K562 (cell line): ENCODE data around the gene EFCAB8. TPM values are rescaled to one million over a fixed set of nuclear protein-coding genes. Genes with fewer than 3 reads are reported as not detected.
"Not testable (repeated sequence)": the region's sequence is repeated elsewhere in the genome, so short reads cannot be mapped to it uniquely, and the experiment has no call there.

ENCODE experiments used
- ATAC-seq: fragments of 200-7000 bp; cut with Tn5 transposase; 3 replicates; pipeline ENCODE4 v1.9.1; 2020; ENCODE audit warnings: moderate library complexity
- BruUV-seq: library from RNA; stranded (reverse); fragments of 400-500 nt; replicated peaks from 2 replicates; lab custom pipeline; 2021; lab: Mats Ljungman, UMichigan
- CTCF ChIA-PET: fragments of 300-600 bp; formaldehyde crosslinking; extraction: SDS; loops from one replicate; lab custom pipeline; 2021; ENCODE audit warnings: low intra/inter-chr PET ratio; lab: Yijun Ruan, JAX
- POLR2A ChIA-PET: fragments of 300-600, 350-650 bp; sonication (Branson Sonifier 250); formaldehyde crosslinking; extraction: SDS; loops from one replicate; lab custom pipeline; 2021; ENCODE audit warnings: antibody characterized with exemption, inconsistent platforms; lab: Yijun Ruan, JAX
- DNase-seq, 4 experiments: peaks; one replicate each; pipeline versions ENCODE4 v3.0.0 to v3.0.0-alpha.2; 2011 to 2018; ENCODE audit warnings: low spot score in 3 of 4, mixed read lengths in 3 of 4; ENCODE audit errors: extremely low read depth in 1 of 4
- FAIRE-seq: peaks from 2 replicates; lab custom pipeline; 2011; peaks lifted over from hg19 to GRCh38; lab: Jason Lieb, UNC
- H2AFZ ChIP-seq: 2 replicates; pipeline ENCODE4 v1.6.0; 2011; ENCODE audit warnings: low read depth, low read length, control low read depth, inconsistent platforms
- H3K27ac ChIP-seq: fragments of 200-600 bp; 3 replicates; pipeline ENCODE4 v1.8.0; 2011; ENCODE audit warnings: low read depth, mild to moderate bottlenecking, control low read depth, inconsistent platforms, low read length, moderate library complexity, mixed read lengths; ENCODE audit errors: extremely low read depth
- H3K27me3 ChIP-seq, 2 experiments: fragments of 300-600 bp in 1 of 2; 2 replicates in 1 of 2; 3 replicates in 1 of 2; pipeline versions ENCODE4 v1.6.0 to v1.8.0; 2011; ENCODE audit warnings: inconsistent platforms in 2 of 2, low read length in 2 of 2, mild to moderate bottlenecking in 1 of 2, mixed read lengths in 1 of 2, moderate library complexity in 1 of 2; ENCODE audit not compliant: control insufficient read depth in 2 of 2, insufficient read depth in 2 of 2
- H3K36me3 ChIP-seq: fragments of 300-600 bp; 3 replicates; pipeline ENCODE4 v1.8.0; 2011; ENCODE audit warnings: mild to moderate bottlenecking, low read length, inconsistent platforms; ENCODE audit not compliant: control insufficient read depth, insufficient read depth
- H3K4me1 ChIP-seq, 2 experiments: fragments of 200-600 bp in 1 of 2; replicated peaks in 1 of 2; 2 replicates in 1 of 2; 3 replicates in 1 of 2; pipeline versions ENCODE4 v1.5.1 to v1.8.0; 2011; ENCODE audit warnings: inconsistent platforms in 2 of 2, low read length in 2 of 2, mild to moderate bottlenecking in 1 of 2, mixed read lengths in 1 of 2, moderate library complexity in 1 of 2; ENCODE audit not compliant: control insufficient read depth in 2 of 2, insufficient read depth in 2 of 2
- H3K4me2 ChIP-seq: 2 replicates; pipeline ENCODE4 v1.6.1; 2011; ENCODE audit warnings: low read length, control low read depth, inconsistent platforms, mixed read lengths; ENCODE audit not compliant: insufficient read depth
- H3K4me3 ChIP-seq: fragments of 200-600 bp; sonication (generic), shearing (Covaris generic); 2 replicates; pipeline ENCODE4 v1.5.1; 2016; ENCODE audit warnings: control low read depth, inconsistent platforms
- H3K79me2 ChIP-seq: fragments of 200-600 bp; 3 replicates; pipeline ENCODE4 v1.8.0; 2011; ENCODE audit warnings: low read length, inconsistent platforms; ENCODE audit not compliant: control insufficient read depth, insufficient read depth
- H3K9ac ChIP-seq, 2 experiments: 2 replicates each; pipeline versions ENCODE4 v1.6.0 to v1.6.1; 2011; ENCODE audit warnings: low read depth in 2 of 2, low read length in 2 of 2, control low read depth in 1 of 2, inconsistent platforms in 1 of 2, mild to moderate bottlenecking in 1 of 2, mixed read lengths in 1 of 2; ENCODE audit not compliant: insufficient read depth in 1 of 2
- H3K9me1 ChIP-seq: one replicate; pipeline ENCODE4 v1.6.0; 2011; ENCODE audit warnings: inconsistent platforms, mild to moderate bottlenecking, low read length, moderate library complexity; ENCODE audit not compliant: control insufficient read depth, insufficient read depth
- H3K9me3 ChIP-seq: replicated peaks from 2 replicates; pipeline ENCODE4 v1.5.1; 2011; ENCODE audit warnings: low read depth, low read length, inconsistent platforms; ENCODE audit not compliant: control insufficient read depth, insufficient read depth
- H4K20me1 ChIP-seq: replicated peaks from 2 replicates; pipeline ENCODE4 v1.6.1; 2011; ENCODE audit warnings: low read length, inconsistent platforms, mixed read lengths; ENCODE audit not compliant: control insufficient read depth, insufficient read depth
- WGBS: fragments of 100-300 bp; shearing (Covaris generic); methylation state at CpG from one replicate; pipeline ENCODE4 v1.1.6; 2016; ENCODE audit warnings: low coverage, mixed read lengths; ENCODE audit not compliant: insufficient coverage; ENCODE audit errors: missing lambda C conversion rate; 5-methylcytosine and 5-hydroxymethylcytosine counted together
- in situ Hi-C: fragments of 300-500 bp; cut with MboI; formaldehyde crosslinking; loops from 4 replicates; pipeline ENCODE4 v1.15.0; 2018; ENCODE audit warnings: inconsistent platforms, mixed read lengths
- intact Hi-C: fragments of 100-400 bp; cut with micrococcal nuclease; formaldehyde crosslinking; loops from 2 replicates; pipeline ENCODE4 v1.14.2; 2022
- polyA plus RNA-seq, 8 experiments: library from polyadenylated mRNA; depleted of rRNA in 4 of 8; stranded (reverse) in 5 of 8; unstranded in 3 of 8; fragments of >200 nt; fragmentation: Nextera tagmentation in 2 of 8; fragmentation: Illumina TruSeq in 1 of 8; extraction: Ambion mirVana in 2 of 8; extraction: Trizol in 1 of 8; gene quantifications; 2 replicates each; pipeline versions ENCODE4 v1.2.1 to v1.2.3, GENCODE V29; 2011 to 2014; ENCODE audit warnings: inconsistent platforms in 1 of 8, missing spikeins in 1 of 8
- total RNA-seq, 7 experiments: library from RNA; depleted of rRNA in 6 of 7; stranded (reverse); fragments of >200 nt in 6 of 7; fragmentation: Illumina TruSeq in 2 of 7; extraction: Trizol in 2 of 7; gene quantifications; 2 replicates each; pipeline versions ENCODE4 v1.2.1 to v1.2.3, GENCODE V29; 2011 to 2021; ENCODE audit warnings: low replicate concordance in 1 of 7

EFCAB8 gene
- total and polyA plus RNA-seq, 9 of the 15 experiments (the other 6 are each of a cell fraction or from before 2014, with no cell fraction given), result 0.03 to 0.18 (median 0.11) TPM; not detected in 6

GRCh38 chr20:32974204-32975064, 115.7 kb downstream of the EFCAB8 start:
- H3K79me2 ChIP-seq, H3K4me2 ChIP-seq, intact Hi-C loops, H3K9ac ChIP-seq, H3K27ac ChIP-seq, H3K9me1 ChIP-seq, FAIRE-seq, in situ Hi-C loops, DNase-seq, H4K20me1 ChIP-seq, H3K4me3 ChIP-seq, H3K9me3 ChIP-seq, H3K4me1 ChIP-seq, ATAC-seq, H2AFZ ChIP-seq, H3K36me3 ChIP-seq, BruUV-seq, CTCF ChIA-PET: not testable (repeated sequence)
- 15% methylated on average over 9 of the region's 9 CpGs for WGBS
- peaks cover 18 to 54% of the 10 kb centered on the region in 2 experiments for H3K27me3 ChIP-seq
- POLR2A ChIA-PET, result interaction anchor here (0.6 to 1.3 kb wide), 3 partner anchors 9 to 198 kb away, joined by 3 to 4 read pairs (median 3); no protein-coding TSS in a partner anchor

GRCh38 chr20:32975121-32975520, 116.4 kb downstream of the EFCAB8 start:
- FAIRE-seq, H3K9me1 ChIP-seq, in situ Hi-C loops, H2AFZ ChIP-seq, H3K9ac ChIP-seq, H3K79me2 ChIP-seq, ATAC-seq, H3K9me3 ChIP-seq, BruUV-seq, H3K4me3 ChIP-seq, H3K4me2 ChIP-seq, DNase-seq, H3K27ac ChIP-seq, H3K36me3 ChIP-seq, H4K20me1 ChIP-seq, intact Hi-C loops, H3K4me1 ChIP-seq: not testable (repeated sequence)
- CTCF ChIA-PET, result interaction anchor here (0.6 kb wide), 1 partner anchor 70 kb away, joined by 3 read pairs; no protein-coding TSS in a partner anchor
- POLR2A ChIA-PET, result interaction anchor here (0.8 to 1.7 kb wide), 2 partner anchors 9 to 198 kb away, joined by 3 to 6 read pairs; no protein-coding TSS in a partner anchor
- WGBS, result 2% methylated on average over 4 of the region's 4 CpGs
- peaks cover 18 to 58% of the 10 kb centered on the region in 2 experiments for H3K27me3 ChIP-seq
